HG02973 (cell line): ENCODE data around the gene NR1H2.

Experiments
- ATAC-seq: cut with Tn5 transposase; IDR thresholded peaks from one replicate; pipeline ENCODE4 v1.9.1; 2021; ENCODE audit warnings: moderate library complexity; ENCODE audit not compliant: unreplicated experiment

Gene NR1H2

GRCh38 chr19:50401605-50402450, 25.6 kb downstream of the NR1H2 start:
- ATAC-seq = no peak

DNA sequence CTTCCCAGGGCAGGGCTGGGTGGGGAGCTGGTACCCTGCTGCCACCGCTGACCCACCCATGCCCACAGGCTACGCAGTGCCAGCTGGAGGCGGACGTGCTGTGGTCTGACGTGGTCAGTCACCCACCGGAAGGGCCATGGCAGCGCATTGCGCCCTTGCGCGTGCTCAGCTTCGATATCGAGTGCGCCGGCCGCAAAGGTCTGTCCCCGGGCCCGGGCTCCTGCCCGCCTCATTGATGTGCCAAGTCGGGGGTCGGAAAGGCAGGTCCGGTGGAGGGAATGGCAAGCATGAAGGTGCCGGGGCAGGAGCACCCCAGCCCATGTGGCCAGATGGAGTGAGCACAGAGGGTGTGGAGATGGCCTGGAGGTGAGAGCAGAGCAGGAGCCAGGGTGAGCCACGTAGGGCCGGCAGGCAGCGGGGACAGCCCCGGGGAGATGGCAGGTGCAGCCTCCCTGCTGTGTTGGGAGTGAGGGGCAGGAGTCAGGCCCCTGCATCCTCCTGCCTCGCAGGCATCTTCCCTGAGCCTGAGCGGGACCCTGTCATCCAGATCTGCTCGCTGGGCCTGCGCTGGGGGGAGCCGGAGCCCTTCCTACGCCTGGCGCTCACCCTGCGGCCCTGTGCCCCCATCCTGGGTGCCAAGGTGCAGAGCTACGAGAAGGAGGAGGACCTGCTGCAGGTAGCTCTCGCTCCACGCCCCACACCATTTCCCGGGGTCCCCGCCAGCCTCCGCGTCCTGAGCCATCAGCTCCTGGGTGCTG, 26.5 kb downstream of the NR1H2 start:
- no peak for ATAC-seq

DNA sequence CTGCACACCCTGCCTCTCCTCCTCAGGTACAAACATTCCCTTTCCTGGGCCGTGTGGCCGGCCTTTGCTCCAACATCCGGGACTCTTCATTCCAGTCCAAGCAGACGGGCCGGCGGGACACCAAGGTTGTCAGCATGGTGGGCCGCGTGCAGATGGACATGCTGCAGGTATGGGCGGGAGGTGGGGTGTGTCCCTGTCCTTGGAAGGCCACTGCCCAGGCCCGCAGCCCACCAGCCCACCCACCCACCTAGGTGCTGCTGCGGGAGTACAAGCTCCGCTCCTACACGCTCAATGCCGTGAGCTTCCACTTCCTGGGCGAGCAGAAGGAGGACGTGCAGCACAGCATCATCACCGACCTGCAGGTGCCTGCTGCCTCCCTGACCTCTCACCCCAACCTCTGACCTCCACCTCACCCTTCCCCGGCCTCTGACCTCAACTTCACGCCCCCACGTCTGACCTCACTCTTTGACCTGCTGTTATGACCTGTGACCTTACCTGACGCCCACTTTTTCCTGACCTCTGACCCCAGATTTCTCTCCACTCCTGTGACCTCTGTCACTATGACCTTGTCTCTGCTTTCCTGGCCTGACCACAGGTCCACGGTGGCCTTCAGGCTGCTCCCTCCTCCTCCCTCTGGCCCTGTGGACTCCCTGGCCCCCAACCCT, 30.0 kb downstream of the NR1H2 start:
- no peak for ATAC-seq

DNA sequence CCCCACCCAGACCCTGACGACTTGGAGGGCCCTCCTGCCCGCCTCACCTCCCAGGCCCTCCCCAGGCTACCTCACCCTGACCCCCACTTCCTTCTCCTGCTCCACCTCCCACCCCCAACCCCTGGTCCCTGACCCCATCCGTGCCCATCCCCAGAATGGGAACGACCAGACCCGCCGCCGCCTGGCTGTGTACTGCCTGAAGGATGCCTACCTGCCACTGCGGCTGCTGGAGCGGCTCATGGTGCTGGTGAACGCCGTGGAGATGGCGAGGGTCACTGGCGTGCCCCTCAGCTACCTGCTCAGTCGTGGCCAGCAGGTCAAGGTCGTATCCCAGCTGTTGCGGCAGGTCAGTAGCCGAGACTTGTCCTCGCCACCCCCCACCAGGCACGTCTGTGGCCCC, 30.6 kb downstream of the NR1H2 start:
- ATAC-seq = no peak

DNA sequence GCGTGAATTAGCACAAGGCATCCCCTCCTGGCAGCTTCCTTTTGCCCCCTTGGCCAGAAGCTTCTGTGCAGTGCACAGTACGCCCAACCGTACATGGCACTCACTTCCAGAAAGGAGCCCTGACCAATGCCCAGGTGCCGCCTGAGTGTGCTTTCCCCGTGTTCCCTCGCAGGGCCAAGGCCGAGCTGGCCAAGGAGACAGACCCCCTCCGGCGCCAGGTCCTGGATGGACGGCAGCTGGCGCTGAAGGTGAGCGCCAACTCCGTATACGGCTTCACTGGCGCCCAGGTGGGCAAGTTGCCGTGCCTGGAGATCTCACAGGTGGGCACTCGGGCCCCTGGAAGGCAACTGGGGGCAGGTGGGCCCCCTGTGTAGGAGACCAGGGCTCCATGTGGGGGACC, 33.1 kb downstream of the NR1H2 start:
- no peak for ATAC-seq

GRCh38 chr19:50410109-50410508, 33.9 kb downstream of the NR1H2 start:
- no peak for ATAC-seq

DNA sequence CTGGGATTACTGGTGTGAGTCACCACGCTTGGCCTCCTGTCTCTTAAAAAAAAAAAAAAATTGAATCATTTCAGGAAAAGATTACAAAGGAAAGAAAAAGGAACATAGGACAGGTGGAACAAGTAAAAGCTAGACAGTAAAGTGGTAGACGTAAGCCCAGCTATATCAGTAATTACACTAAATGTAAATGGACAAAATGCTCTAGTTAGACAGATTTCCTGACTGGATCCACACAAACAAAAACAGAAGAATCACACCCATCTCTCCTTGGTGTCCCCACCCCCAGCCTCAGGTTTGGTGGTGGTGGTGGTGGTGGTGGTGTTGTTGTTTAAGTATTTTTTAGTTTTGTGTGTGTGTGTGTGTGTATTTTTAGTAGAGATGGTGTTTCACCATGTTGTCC, 36.2 kb downstream of the NR1H2 start:
- ATAC-seq = no peak

DNA sequence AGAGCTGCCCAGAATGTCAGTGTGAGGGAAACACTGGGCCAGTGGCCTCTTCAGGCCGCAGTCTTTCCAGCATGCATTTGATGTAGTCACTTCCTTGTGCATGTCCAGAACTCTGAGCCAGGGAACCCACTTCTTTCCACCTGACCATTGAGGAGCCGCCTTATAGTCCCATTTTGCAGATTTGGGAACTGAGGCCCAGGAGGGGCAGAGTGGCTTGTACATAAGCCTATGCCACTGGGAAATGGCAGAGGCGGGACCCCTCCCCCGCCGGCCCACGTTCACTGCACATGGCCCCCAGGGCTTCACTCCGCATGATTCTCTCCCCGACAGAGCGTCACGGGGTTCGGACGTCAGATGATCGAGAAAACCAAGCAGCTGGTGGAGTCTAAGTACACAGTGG, 36.8 kb downstream of the NR1H2 start:
- ATAC-seq = no peak

GRCh38 chr19:50413531-50413930, 37.3 kb downstream of the NR1H2 start:
- no peak for ATAC-seq

GRCh38 chr19:50414864-50415660, 38.8 kb downstream of the NR1H2 start:
- peak; percentile 12 for ATAC-seq

DNA sequence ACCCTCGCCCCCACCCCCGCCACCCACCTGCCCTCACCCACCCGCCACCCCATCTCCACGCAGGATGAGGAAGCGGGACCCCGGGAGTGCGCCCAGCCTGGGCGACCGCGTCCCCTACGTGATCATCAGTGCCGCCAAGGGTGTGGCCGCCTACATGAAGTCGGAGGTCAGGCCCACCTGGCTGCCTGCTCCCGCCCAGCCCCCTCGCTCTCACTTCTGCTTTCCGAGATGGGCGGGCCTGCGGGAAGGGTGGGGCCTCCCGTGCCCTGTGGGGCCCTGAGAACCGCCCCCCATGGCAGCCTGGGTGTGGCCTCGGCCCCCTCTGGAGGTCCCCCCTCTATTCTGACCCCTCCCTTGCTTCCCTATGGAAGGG, 39.4 kb downstream of the NR1H2 start:
- ATAC-seq = peak; percentile 47

GRCh38 chr19:50416034-50416977, 40.0 kb downstream of the NR1H2 start:
- no peak for ATAC-seq

- ATAC-seq = no peak
Observed at GRCh38 chr19:50417111-50418081, 41.1 kb downstream of the NR1H2 start.

- no peak for ATAC-seq
Observed at GRCh38 chr19:50418176-50419021, 42.1 kb downstream of the NR1H2 start, which contains the start of gene SPIB. TSS of gene SPIB (plus strand) at chr19:50418938. CDS start at chr19:50418963, 25 bp downstream.

- no peak for ATAC-seq
Observed at GRCh38 chr19:50419022-50419579, 42.8 kb downstream of the NR1H2 start.

GRCh38 chr19:50419580-50420035, 43.4 kb downstream of the NR1H2 start:
- ATAC-seq = no peak

- no peak for ATAC-seq
Observed at GRCh38 chr19:50420127-50420526, 43.9 kb downstream of the NR1H2 start.
